OCI-LY1 (cell line): ENCODE data around the gene EPB41.

Source experiments
- H2AFZ ChIP-seq: fragments of 200-600 bp; sonication (generic), shearing (Covaris generic); 2 replicates; pipeline ENCODE4 v1.6.0; 2014; ENCODE audit warnings: antibody characterized with exemption, mild to moderate bottlenecking, low read length
- H3F3A ChIP-seq: fragments of 200-600 bp; sonication (generic), shearing (Covaris generic); 2 replicates; pipeline ENCODE4 v1.6.0; 2014; ENCODE audit warnings: mild to moderate bottlenecking, antibody characterized with exemption, low read length, moderate library complexity; ENCODE audit not compliant: insufficient read depth
- H3K27ac ChIP-seq: fragments of 200-600 bp; sonication (generic); 2 replicates; pipeline ENCODE4 v1.5.1; 2014; ENCODE audit warnings: low read length, mixed run types, mild to moderate bottlenecking, low read depth; ENCODE audit not compliant: poor library complexity, severe bottlenecking
- H3K27me3 ChIP-seq: fragments of 200-600 bp; sonication (generic); 2 replicates; pipeline ENCODE4 v1.6.0; 2014; ENCODE audit warnings: antibody characterized with exemption, mild to moderate bottlenecking, low read length, moderate library complexity; ENCODE audit not compliant: insufficient read depth
- H3K36me3 ChIP-seq: fragments of 200-600 bp; sonication (generic); 2 replicates; pipeline ENCODE4 v1.6.1; 2014; ENCODE audit warnings: mild to moderate bottlenecking, antibody characterized with exemption, low read length, moderate library complexity, mixed read lengths; ENCODE audit not compliant: insufficient read depth
- H3K4me1 ChIP-seq: fragments of 200-600 bp; sonication (generic); 2 replicates; pipeline ENCODE4 v1.5.1; 2014; ENCODE audit warnings: mild to moderate bottlenecking, low read length, moderate library complexity; ENCODE audit not compliant: insufficient read depth, severe bottlenecking
- H3K4me2 ChIP-seq: fragments of 200-600 bp; sonication (generic), shearing (Covaris generic); 2 replicates; pipeline ENCODE4 v1.6.1; 2014; ENCODE audit warnings: low read length
- H3K4me3 ChIP-seq: fragments of 200-600 bp; sonication (generic); 2 replicates; pipeline ENCODE4 v1.5.1; 2014; ENCODE audit warnings: low read length, low read depth, mild to moderate bottlenecking, mixed read lengths; ENCODE audit not compliant: poor library complexity, severe bottlenecking
- H3K79me2 ChIP-seq: fragments of 200-600 bp; shearing (Covaris generic); 2 replicates; pipeline ENCODE4 v1.6.1; 2016; ENCODE audit warnings: mixed run types, low read length, mixed read lengths; ENCODE audit not compliant: insufficient read depth
- H3K9ac ChIP-seq: fragments of 200-600 bp; sonication (generic), shearing (Covaris generic); 2 replicates; pipeline ENCODE4 v1.6.1; 2014; ENCODE audit warnings: mild to moderate bottlenecking, low read length, mixed read lengths
- H3K9me2 ChIP-seq: fragments of 200-600 bp; sonication (generic), shearing (Covaris generic); 2 replicates; pipeline ENCODE4 v1.6.1; 2014; ENCODE audit warnings: low read depth, mild to moderate bottlenecking, low read length, mixed read lengths
- H3K9me3 ChIP-seq: fragments of 200-600 bp; shearing (Covaris generic); 2 replicates; pipeline ENCODE4 v1.6.1; 2014; ENCODE audit warnings: low read length, mixed read lengths
- H4K20me1 ChIP-seq: fragments of 200-600 bp; sonication (generic), shearing (Covaris generic); 2 replicates; pipeline ENCODE4 v1.6.0; 2016; ENCODE audit warnings: mild to moderate bottlenecking, low read length; ENCODE audit not compliant: insufficient read depth
- CTCF ChIP-seq: fragments of 200-600 bp; sonication (generic), shearing (Covaris generic); IDR thresholded peaks from 2 replicates; pipeline ENCODE4 v1.5.1; 2017; ENCODE audit warnings: mild to moderate bottlenecking, antibody characterized with exemption, low read length, moderate library complexity, mixed read lengths
- EZH2 ChIP-seq: fragments of 200-600 bp; sonication (generic), shearing (Covaris generic); IDR thresholded peaks from 2 replicates; pipeline ENCODE4 v1.8.0; 2017; ENCODE audit warnings: borderline replicate concordance, mixed run types, mild to moderate bottlenecking, antibody characterized with exemption, low read length, moderate library complexity, mixed read lengths

EPB41 gene

GRCh38 chr1:28915031-28915895 lies 894 bp downstream of the EPB41 start:
- Histone ChIP-seq H3K4me3 (peak overlapping the region; percentile 68), H3K9me2 (no peaks in the 10 kb centered on the region), H4K20me1 (no peaks in the 10 kb centered on the region), H3K27ac (peak overlapping the region; percentile 57), H2AFZ (no peak overlapping the region), H3K4me1 (peaks cover 45% of the 10 kb centered on the region), H3K36me3 (no peaks in the 10 kb centered on the region), H3K9me3 (no peaks in the 10 kb centered on the region), H3K9ac (peak overlapping the region; percentile 85), H3K4me2 (peak overlapping the region; percentile 82), H3K79me2 (peaks cover 53% of the 10 kb centered on the region), H3F3A (no peaks in the 10 kb centered on the region), H3K27me3 (no peaks in the 10 kb centered on the region)
- TF ChIP-seq EZH2 (no peak), CTCF (no peak)

GRCh38 chr1:28917757-28918118 lies 3.4 kb downstream of the EPB41 start:
- Histone ChIP-seq H4K20me1 (no peaks in the 10 kb centered on the region), H3K27me3 (no peaks in the 10 kb centered on the region), H2AFZ (no peak overlapping the region), H3K4me3 (no peak overlapping the region), H3K9me2 (no peaks in the 10 kb centered on the region), H3K4me1 (peaks cover 64% of the 10 kb centered on the region), H3K36me3 (no peaks in the 10 kb centered on the region), H3K9ac (no peak overlapping the region; the same call in 1 of the 2 replicates), H3K9me3 (no peaks in the 10 kb centered on the region), H3K4me2 (no peak overlapping the region), H3K27ac (peak overlapping the region; percentile 38), H3F3A (no peaks in the 10 kb centered on the region), H3K79me2 (peaks cover 73% of the 10 kb centered on the region)
- TF ChIP-seq EZH2 (no peak), CTCF (no peak)

GRCh38 chr1:28921286-28921869 lies 7.0 kb downstream of the EPB41 start:
- Histone ChIP-seq H2AFZ (no peak overlapping the region), H3K4me1 (peaks cover 53% of the 10 kb centered on the region), H3K4me3 (no peak overlapping the region), H4K20me1 (no peaks in the 10 kb centered on the region), H3K9me2 (no peaks in the 10 kb centered on the region), H3K27ac (peak overlapping the region; percentile 20), H3K27me3 (no peaks in the 10 kb centered on the region), H3K9ac (no peak overlapping the region), H3K4me2 (no peak overlapping the region), H3F3A (no peaks in the 10 kb centered on the region; the same call in 1 of the 2 replicates), H3K79me2 (peaks cover 73% of the 10 kb centered on the region), H3K9me3 (no peaks in the 10 kb centered on the region), H3K36me3 (no peaks in the 10 kb centered on the region)
- no peak for TF ChIP-seq EZH2
- TF ChIP-seq CTCF: no peak
